ENCODE measurements around the gene SCAF4. TPM values are rescaled to one million over a fixed set of nuclear protein-coding genes. Genes with fewer than 3 reads are reported as not detected.

SCAF4 gene
- total and polyA plus RNA-seq, 2 donors (not counting 3 experiments of a cell fraction or from before 2014, with no cell fraction given), result 12.2 to 41.2 TPM

DNA sequence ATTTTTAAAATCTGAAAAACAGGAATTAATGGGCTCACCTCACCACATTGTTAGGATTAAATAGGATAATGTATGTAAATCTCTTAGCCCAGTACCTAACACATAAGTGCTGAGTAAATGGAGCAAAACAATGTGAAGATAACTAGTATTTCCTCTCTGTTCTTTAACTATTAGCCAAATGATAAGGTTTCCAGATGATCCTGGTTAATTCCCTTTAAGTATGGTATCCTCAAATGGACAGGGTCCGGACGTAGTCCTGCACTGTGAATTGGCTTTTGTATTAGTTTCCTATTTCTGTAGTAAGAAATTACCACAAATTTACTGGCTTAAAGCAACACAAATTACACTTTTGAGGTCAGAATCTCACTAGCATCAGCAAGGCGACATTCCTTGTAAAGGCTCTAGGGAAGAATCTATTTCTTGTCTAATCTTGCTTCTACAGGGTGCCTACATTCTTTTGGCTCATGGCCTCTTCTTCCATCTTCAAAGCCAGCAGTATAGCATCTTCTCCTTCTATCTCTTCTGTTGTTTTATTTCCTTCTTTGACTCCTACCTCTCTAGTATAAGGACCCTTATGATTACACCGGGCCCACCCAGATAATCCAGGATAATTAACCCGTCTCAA lies 17.1 kb downstream of the SCAF4 start:
- Histone ChIP-seq H4K20me1 (replicated peaks; ENCODE audit: control insufficient read depth, extremely low read depth, insufficient read depth, low read length) (peaks cover 23% of the 10 kb centered on the region), H3K4me2 (ENCODE audit: insufficient read depth, low read length) (no peak overlapping the region), H3K9me3 (replicated peaks; ENCODE audit: control insufficient read depth, insufficient read depth, low read length) (no peaks in the 10 kb centered on the region), H3K79me2 (ENCODE audit: control insufficient read depth, insufficient read depth, low read length) (peaks cover 96% of the 10 kb centered on the region), H3K27ac (ENCODE audit: insufficient read depth, low read depth, low read length) (no peak overlapping the region), H3K4me1 (ENCODE audit: control insufficient read depth, extremely low read depth, insufficient read depth, low read length) (peaks cover 4% of the 10 kb centered on the region), H3K9me1 (replicated peaks; ENCODE audit: control insufficient read depth, extremely low read depth, insufficient read depth, low read length) (no peaks in the 10 kb centered on the region), H3K9ac (replicated peaks; ENCODE audit: extremely low read depth, insufficient read depth, low read length) (no peak overlapping the region), H2AFZ (ENCODE audit: low read depth, low read length) (no peak overlapping the region), H3K27me3 (ENCODE audit: control insufficient read depth in 2 of 2, insufficient read depth in 2 of 2, low read length in 2 of 2) (no peaks in the 10 kb centered on the region), H3K4me3 (replicated peaks in 1 of 3; ENCODE audit: insufficient read depth in 1 of 3, low read depth in 1 of 3, low read length in 3 of 3) (no peak overlapping the region), H3K36me3 (ENCODE audit: control insufficient read depth in 2 of 2, extremely low read depth in 1 of 2, insufficient read depth in 2 of 2, low read length in 2 of 2) (no peaks in the 10 kb centered on the region)
- FAIRE-seq (no peak), DNase-seq (ENCODE audit: low read depth, low spot score) (no peak)
- intact Hi-C loops (cut with micrococcal nuclease), result no loop called here
- CTCF ChIA-PET, result interaction anchor here (1.0 kb wide), 2 partner anchors 16 to 26 kb away, joined by 3 read pairs; no protein-coding TSS in a partner anchor
- TF ChIP-seq EZH2 (IDR thresholded peaks at IDR 0.05; ENCODE audit: borderline replicate concordance, low read depth, low read length, severe bottlenecking) (no peak), POLR2A (IDR thresholded peaks at IDR 0.05; ENCODE audit: low read depth, low read length) (no peak), JUN (IDR thresholded peaks at IDR 0.05; ENCODE audit: borderline replicate concordance, insufficient read depth, insufficient read length, low read depth) (no peak), GATA2 (IDR thresholded peaks at IDR 0.05; ENCODE audit: insufficient read depth, insufficient read length, low read depth, low read length) (no peak), POLR2AphosphoS5 (IDR thresholded peaks at IDR 0.05; ENCODE audit: insufficient read depth, low read depth, low read length) (no peak), FOS (IDR thresholded peaks at IDR 0.05; ENCODE audit: borderline replicate concordance, insufficient read depth, low read length) (no peak), MYC (IDR thresholded peaks at IDR 0.05; ENCODE audit: low read depth, low read length) (no peak)
- TF ChIP-seq, protein P1, sequence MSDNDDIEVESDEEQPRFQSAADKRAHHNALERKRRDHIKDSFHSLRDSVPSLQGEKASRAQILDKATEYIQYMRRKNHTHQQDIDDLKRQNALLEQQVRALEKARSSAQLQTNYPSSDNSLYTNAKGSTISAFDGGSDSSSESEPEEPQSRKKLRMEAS (IDR thresholded peaks at IDR 0.05; ENCODE audit: insufficient read depth, insufficient read length), result no peak
- TF ChIP-seq, protein P2, sequence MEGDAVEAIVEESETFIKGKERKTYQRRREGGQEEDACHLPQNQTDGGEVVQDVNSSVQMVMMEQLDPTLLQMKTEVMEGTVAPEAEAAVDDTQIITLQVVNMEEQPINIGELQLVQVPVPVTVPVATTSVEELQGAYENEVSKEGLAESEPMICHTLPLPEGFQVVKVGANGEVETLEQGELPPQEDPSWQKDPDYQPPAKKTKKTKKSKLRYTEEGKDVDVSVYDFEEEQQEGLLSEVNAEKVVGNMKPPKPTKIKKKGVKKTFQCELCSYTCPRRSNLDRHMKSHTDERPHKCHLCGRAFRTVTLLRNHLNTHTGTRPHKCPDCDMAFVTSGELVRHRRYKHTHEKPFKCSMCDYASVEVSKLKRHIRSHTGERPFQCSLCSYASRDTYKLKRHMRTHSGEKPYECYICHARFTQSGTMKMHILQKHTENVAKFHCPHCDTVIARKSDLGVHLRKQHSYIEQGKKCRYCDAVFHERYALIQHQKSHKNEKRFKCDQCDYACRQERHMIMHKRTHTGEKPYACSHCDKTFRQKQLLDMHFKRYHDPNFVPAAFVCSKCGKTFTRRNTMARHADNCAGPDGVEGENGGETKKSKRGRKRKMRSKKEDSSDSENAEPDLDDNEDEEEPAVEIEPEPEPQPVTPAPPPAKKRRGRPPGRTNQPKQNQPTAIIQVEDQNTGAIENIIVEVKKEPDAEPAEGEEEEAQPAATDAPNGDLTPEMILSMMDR (IDR thresholded peaks at IDR 0.05; ENCODE audit: extremely low read depth in 1 of 2, insufficient read depth in 1 of 2, low read depth in 1 of 2, low read length in 2 of 2), result no peak
- POLR2A ChIA-PET, result no interaction called here
- no TSS peak for BruUV-seq (replicated peaks)
- dilution Hi-C loops (cut with MboI; ENCODE audit: extremely low pct_ligation_motif_present, low sequenced_read_pairs), result no loop called here

Measured in endothelial cell of umbilical vein (primary cell).